GM23338 (cell line): ENCODE measurements around the gene TTC13. TPM values are rescaled to one million over a fixed set of nuclear protein-coding genes. Genes with fewer than 3 reads are reported as not detected.

Experiments
- ATAC-seq: fragments of 200-7000 bp; cut with Tn5 transposase; 3 replicates; pipeline ENCODE4 v1.9.1; 2020
- DNase-seq: peaks from one replicate; pipeline ENCODE4 v3.0.0-alpha.2; 2015; ENCODE audit warnings: low spot score
- H2AFZ ChIP-seq: fragments of 200-600 bp; sonication (generic); 2 replicates; pipeline ENCODE4 v1.8.0; 2016; ENCODE audit warnings: antibody characterized with exemption, mild to moderate bottlenecking, moderate library complexity
- H3F3A ChIP-seq: fragments of 200-600 bp; sonication (generic); replicated peaks from 2 replicates; pipeline ENCODE4 v1.8.0; 2017; ENCODE audit warnings: antibody characterized with exemption, mixed run types, low read depth
- H3K27ac ChIP-seq: fragments of 200-600 bp; sonication (generic); 2 replicates; pipeline ENCODE4 v1.6.1; 2016; ENCODE audit warnings: low read depth
- H3K27me3 ChIP-seq: fragments of 200-600 bp; sonication (generic); 2 replicates; pipeline ENCODE4 v1.8.0; 2016; ENCODE audit warnings: mild to moderate bottlenecking, mixed run types, moderate library complexity; ENCODE audit not compliant: insufficient read depth
- H3K36me3 ChIP-seq: fragments of 200-600 bp; sonication (generic); 2 replicates; pipeline ENCODE4 v1.8.0; 2016; ENCODE audit warnings: mild to moderate bottlenecking; ENCODE audit not compliant: insufficient read depth
- H3K4me1 ChIP-seq: fragments of 200-600 bp; sonication (generic); 2 replicates; pipeline ENCODE4 v1.8.0; 2016; ENCODE audit warnings: mild to moderate bottlenecking, moderate library complexity; ENCODE audit not compliant: insufficient read depth
- H3K4me2 ChIP-seq: fragments of 200-600 bp; sonication (generic); 2 replicates; pipeline ENCODE4 v1.7.1; 2017; ENCODE audit warnings: mixed run types
- H3K4me3 ChIP-seq: fragments of 200-600 bp; sonication (generic); 2 replicates; pipeline ENCODE4 v1.6.1; 2016; ENCODE audit warnings: mixed run types
- H3K79me2 ChIP-seq: fragments of 200-600 bp; sonication (generic); replicated peaks from 2 replicates; pipeline ENCODE4 v1.8.0; 2017; ENCODE audit warnings: mild to moderate bottlenecking; ENCODE audit not compliant: insufficient read depth
- H3K9me2 ChIP-seq: fragments of 200-600 bp; sonication (generic); 2 replicates; pipeline ENCODE4 v1.8.0; 2017; ENCODE audit not compliant: insufficient read depth
- H4K20me1 ChIP-seq: fragments of 200-600 bp; sonication (generic); replicated peaks from 2 replicates; pipeline ENCODE4 v1.8.0; 2017; ENCODE audit warnings: mild to moderate bottlenecking; ENCODE audit not compliant: insufficient read depth
- H3K27ac Mint-ChIP-seq: 2 replicates; pipeline ENCODE4 v1.8.0; 2020; ENCODE audit warnings: inconsistent platforms, mild to moderate bottlenecking, moderate library complexity, mixed read lengths
- H3K27me3 Mint-ChIP-seq: 3 replicates; pipeline ENCODE4 v1.8.0; 2022; ENCODE audit warnings: low read depth, mild to moderate bottlenecking, moderate library complexity, mixed read lengths, inconsistent platforms; ENCODE audit not compliant: insufficient read depth, poor library complexity
- H3K36me3 Mint-ChIP-seq: 3 replicates; pipeline ENCODE4 v1.8.0; 2021; ENCODE audit warnings: low read depth, mild to moderate bottlenecking, inconsistent platforms, moderate library complexity, mixed read lengths
- H3K4me1 Mint-ChIP-seq: 3 replicates; pipeline ENCODE4 v1.8.0; 2020; ENCODE audit warnings: mild to moderate bottlenecking, inconsistent platforms, mixed read lengths
- H3K4me3 Mint-ChIP-seq: 3 replicates; pipeline ENCODE4 v1.8.0; 2021; ENCODE audit warnings: moderate library complexity, mild to moderate bottlenecking, inconsistent platforms, mixed read lengths
- H3K9me3 Mint-ChIP-seq: 3 replicates; pipeline ENCODE4 v1.8.0; 2020; ENCODE audit warnings: moderate library complexity, mild to moderate bottlenecking, inconsistent platforms, mixed read lengths
- CREB1 ChIP-seq: fragments of 250-450 bp; sonication (Bioruptor Pico); IDR thresholded peaks from 2 replicates; pipeline ENCODE4 v1.5.0; 2020; ENCODE audit warnings: low read depth, mild to moderate bottlenecking, moderate library complexity
- ETS1 ChIP-seq: IDR thresholded peaks from 2 replicates; pipeline ENCODE4 v1.6.1; 2016; ENCODE audit warnings: antibody characterized with exemption
- EZH2 ChIP-seq: fragments of 200-600 bp; sonication (generic); IDR thresholded peaks from one replicate; pipeline ENCODE4 v1.8.0; 2017; ENCODE audit warnings: antibody characterized with exemption, mild to moderate bottlenecking, low read depth; ENCODE audit not compliant: unreplicated experiment
- EZH2phosphoT487 ChIP-seq: fragments of 200-600 bp; sonication (generic); IDR thresholded peaks from one replicate; pipeline ENCODE4 v1.8.1; 2018; ENCODE audit warnings: antibody characterized with exemption; ENCODE audit not compliant: unreplicated experiment
- JUNB ChIP-seq: IDR thresholded peaks from one replicate; pipeline ENCODE4 v1.6.1; 2016; ENCODE audit warnings: antibody characterized with exemption; ENCODE audit not compliant: unreplicated experiment
- NANOG ChIP-seq: IDR thresholded peaks from 2 replicates; pipeline ENCODE4 v1.6.1; 2016; ENCODE audit warnings: antibody characterized with exemption, borderline replicate concordance
- POLR2AphosphoS5 ChIP-seq: IDR thresholded peaks from 2 replicates; pipeline ENCODE4 v1.6.1; 2016; ENCODE audit warnings: antibody characterized with exemption, low read depth
- STAT1 ChIP-seq: IDR thresholded peaks from one replicate; pipeline ENCODE4 v1.6.1; 2016; ENCODE audit warnings: antibody characterized with exemption; ENCODE audit not compliant: unreplicated experiment
- ZNF114 ChIP-seq: fragments of 250-450 bp; sonication (Bioruptor Pico); IDR thresholded peaks from 2 replicates; pipeline ENCODE4 v1.5.0; 2020; ENCODE audit warnings: mild to moderate bottlenecking, moderate library complexity
- ZNF331 ChIP-seq: fragments of 250-450 bp; sonication (Bioruptor Pico); IDR thresholded peaks from 2 replicates; pipeline ENCODE4 v1.5.0; 2020; ENCODE audit warnings: low read depth, mild to moderate bottlenecking, moderate library complexity
- ZNF462 ChIP-seq: fragments of 250-450 bp; sonication (Bioruptor Pico); IDR thresholded peaks from 2 replicates; pipeline ENCODE4 v1.5.0; 2020; ENCODE audit warnings: mild to moderate bottlenecking, moderate library complexity
- polyA plus RNA-seq: library from polyadenylated mRNA; unstranded; fragments of >200 nt; fragmentation: Nextera tagmentation; extraction: Ambion mirVana; gene quantifications from 2 replicates; pipeline ENCODE4 v1.2.1, GENCODE V29; 2016
- total RNA-seq: library from RNA; depleted of rRNA; stranded (reverse); fragments of >200 nt; shearing (Covaris generic); gene quantifications from 2 replicates; pipeline ENCODE4 v1.2.3, GENCODE V29; 2014
- TF ChIP-seq, protein P1 (sequence below), 2 experiments: fragments of 200-600 bp in 1 of 2; sonication (generic) in 1 of 2; conservative IDR thresholded peaks; 2 replicates each; pipeline versions ENCODE4 v1.5.1 to v1.6.1; 2016 to 2017; ENCODE audit warnings: antibody characterized with exemption in 2 of 2, low read depth in 2 of 2, mild to moderate bottlenecking in 2 of 2, moderate library complexity in 1 of 2
- TF ChIP-seq, protein P2 (sequence below): IDR thresholded peaks from one replicate; pipeline ENCODE4 v1.6.1; 2018; ENCODE audit warnings: antibody characterized with exemption; ENCODE audit not compliant: unreplicated experiment

Gene TTC13
- total and polyA plus RNA-seq, 2 experiments from 2014 or later: 3.8 to 9.4 TPM

DNA sequence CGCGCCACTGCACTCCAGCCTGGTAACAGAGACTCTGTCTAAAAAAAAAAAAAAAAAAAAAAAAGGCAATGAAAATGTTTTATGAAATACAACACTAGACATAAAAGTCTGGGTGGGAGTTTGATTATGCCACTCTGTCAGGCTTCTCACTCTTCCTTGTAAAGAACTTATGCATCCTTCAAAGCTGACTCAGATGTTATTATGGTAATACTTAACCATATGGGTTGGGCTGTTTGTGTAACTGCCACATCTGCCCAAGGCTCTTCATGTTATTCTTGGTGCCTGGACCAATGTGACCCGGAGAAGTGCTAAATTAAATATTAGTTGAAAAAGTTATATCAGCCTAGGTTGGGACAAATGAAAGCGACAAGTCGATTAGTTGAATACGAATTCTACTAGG, 37.6 kb upstream of the TTC13 start:
- ATAC-seq: no peak
- no peak overlapping the region for H3K27ac ChIP-seq

More for the DNA sequence above, 37.6 kb upstream of the TTC13 start:
- no peak overlapping the region for H3K4me2 ChIP-seq
- H3K36me3 Mint-ChIP-seq: no peaks in the 10 kb centered on the region
- H3K27me3 Mint-ChIP-seq: peaks cover 14% of the 10 kb centered on the region
- H4K20me1 ChIP-seq: no peaks in the 10 kb centered on the region
- H3K27ac Mint-ChIP-seq: no peak overlapping the region
- no peak overlapping the region for H3K4me3 ChIP-seq
- no peak for DNase-seq
- no peaks in the 10 kb centered on the region for H3K36me3 ChIP-seq
- no peaks in the 10 kb centered on the region for H3K9me3 Mint-ChIP-seq
- H3K9me2 ChIP-seq: 0 out of 2 replicates have a peak, but pooled peaks cover 2% of the 10 kb centered on the region
- peaks cover 24% of the 10 kb centered on the region for H3K4me1 Mint-ChIP-seq
- no peaks in the 10 kb centered on the region for H3K79me2 ChIP-seq
- peaks cover 9% of the 10 kb centered on the region for H3K4me1 ChIP-seq
- H3F3A ChIP-seq: no peaks in the 10 kb centered on the region
- H3K27me3 ChIP-seq: peaks cover 17% of the 10 kb centered on the region; the same call in 1 of the 2 replicates
- TF ChIP-seq, protein P1, sequence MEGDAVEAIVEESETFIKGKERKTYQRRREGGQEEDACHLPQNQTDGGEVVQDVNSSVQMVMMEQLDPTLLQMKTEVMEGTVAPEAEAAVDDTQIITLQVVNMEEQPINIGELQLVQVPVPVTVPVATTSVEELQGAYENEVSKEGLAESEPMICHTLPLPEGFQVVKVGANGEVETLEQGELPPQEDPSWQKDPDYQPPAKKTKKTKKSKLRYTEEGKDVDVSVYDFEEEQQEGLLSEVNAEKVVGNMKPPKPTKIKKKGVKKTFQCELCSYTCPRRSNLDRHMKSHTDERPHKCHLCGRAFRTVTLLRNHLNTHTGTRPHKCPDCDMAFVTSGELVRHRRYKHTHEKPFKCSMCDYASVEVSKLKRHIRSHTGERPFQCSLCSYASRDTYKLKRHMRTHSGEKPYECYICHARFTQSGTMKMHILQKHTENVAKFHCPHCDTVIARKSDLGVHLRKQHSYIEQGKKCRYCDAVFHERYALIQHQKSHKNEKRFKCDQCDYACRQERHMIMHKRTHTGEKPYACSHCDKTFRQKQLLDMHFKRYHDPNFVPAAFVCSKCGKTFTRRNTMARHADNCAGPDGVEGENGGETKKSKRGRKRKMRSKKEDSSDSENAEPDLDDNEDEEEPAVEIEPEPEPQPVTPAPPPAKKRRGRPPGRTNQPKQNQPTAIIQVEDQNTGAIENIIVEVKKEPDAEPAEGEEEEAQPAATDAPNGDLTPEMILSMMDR (conservative IDR thresholded peaks at IDR 0.05; ENCODE audit: low read depth in 2 of 2): no peak
- TF ChIP-seq NANOG (no peak), ETS1 (no peak), POLR2AphosphoS5 (no peak), CREB1 (CRISPR knock-in tag) (no peak), JUNB (no peak), ZNF114 (CRISPR knock-in tag) (no peak), ZNF462 (CRISPR knock-in tag) (no peak), STAT1 (no peak), ZNF331 (no peak), EZH2phosphoT487 (no peak), EZH2 (no peak)
- TF ChIP-seq, protein P2, sequence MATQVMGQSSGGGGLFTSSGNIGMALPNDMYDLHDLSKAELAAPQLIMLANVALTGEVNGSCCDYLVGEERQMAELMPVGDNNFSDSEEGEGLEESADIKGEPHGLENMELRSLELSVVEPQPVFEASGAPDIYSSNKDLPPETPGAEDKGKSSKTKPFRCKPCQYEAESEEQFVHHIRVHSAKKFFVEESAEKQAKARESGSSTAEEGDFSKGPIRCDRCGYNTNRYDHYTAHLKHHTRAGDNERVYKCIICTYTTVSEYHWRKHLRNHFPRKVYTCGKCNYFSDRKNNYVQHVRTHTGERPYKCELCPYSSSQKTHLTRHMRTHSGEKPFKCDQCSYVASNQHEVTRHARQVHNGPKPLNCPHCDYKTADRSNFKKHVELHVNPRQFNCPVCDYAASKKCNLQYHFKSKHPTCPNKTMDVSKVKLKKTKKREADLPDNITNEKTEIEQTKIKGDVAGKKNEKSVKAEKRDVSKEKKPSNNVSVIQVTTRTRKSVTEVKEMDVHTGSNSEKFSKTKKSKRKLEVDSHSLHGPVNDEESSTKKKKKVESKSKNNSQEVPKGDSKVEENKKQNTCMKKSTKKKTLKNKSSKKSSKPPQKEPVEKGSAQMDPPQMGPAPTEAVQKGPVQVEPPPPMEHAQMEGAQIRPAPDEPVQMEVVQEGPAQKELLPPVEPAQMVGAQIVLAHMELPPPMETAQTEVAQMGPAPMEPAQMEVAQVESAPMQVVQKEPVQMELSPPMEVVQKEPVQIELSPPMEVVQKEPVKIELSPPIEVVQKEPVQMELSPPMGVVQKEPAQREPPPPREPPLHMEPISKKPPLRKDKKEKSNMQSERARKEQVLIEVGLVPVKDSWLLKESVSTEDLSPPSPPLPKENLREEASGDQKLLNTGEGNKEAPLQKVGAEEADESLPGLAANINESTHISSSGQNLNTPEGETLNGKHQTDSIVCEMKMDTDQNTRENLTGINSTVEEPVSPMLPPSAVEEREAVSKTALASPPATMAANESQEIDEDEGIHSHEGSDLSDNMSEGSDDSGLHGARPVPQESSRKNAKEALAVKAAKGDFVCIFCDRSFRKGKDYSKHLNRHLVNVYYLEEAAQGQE: no peak
- no peak overlapping the region for H2AFZ ChIP-seq
- no peak overlapping the region for H3K4me3 Mint-ChIP-seq
